ENCODE results near the gene CDC34.

Gene CDC34

GRCh38 chr19:589693-590395 lies 58.3 kb downstream of the CDC34 start, which contains the start of gene HCN2:
Gene HCN2 (plus strand): TSS chr19:589881. CDS start chr19:589946, 65 bp downstream.
- no peak within 1 kb of the TSS for H3K9ac ChIP-seq (ENCODE audit: low read depth in 1 of 2, low read length in 2 of 2)
- no peak within 1 kb of the TSS for H3K4me3 ChIP-seq (ENCODE audit: low read length in 2 of 2)
- no peak within 1 kb of the TSS for H3K27ac ChIP-seq (ENCODE audit: low read depth in 2 of 2, low read length in 2 of 2)
- no peaks in the 10 kb centered on the region for H3K36me3 ChIP-seq (ENCODE audit: control insufficient read depth in 2 of 2, insufficient read depth in 2 of 2, low read length in 2 of 2)
- no peaks in the 10 kb centered on the region for H3K9me3 ChIP-seq (ENCODE audit: control insufficient read depth in 2 of 2, low read length in 2 of 2)
- H3K27me3 ChIP-seq (ENCODE audit: control insufficient read depth in 2 of 2, insufficient read depth in 2 of 2, low read length in 2 of 2) = peaks cover 16 to 32% of the 10 kb centered on the region in 2 donors
- peaks cover 4 to 8% of the 10 kb centered on the region in 2 donors for H3K4me1 ChIP-seq (ENCODE audit: control insufficient read depth in 2 of 2, insufficient read depth in 2 of 2, low read length in 2 of 2)

- no peak overlapping the region for H3K9ac ChIP-seq (ENCODE audit: low read depth in 1 of 2, low read length in 2 of 2)
- H3K27ac ChIP-seq (ENCODE audit: low read depth in 2 of 2, low read length in 2 of 2) = no peak overlapping the region
- H3K4me3 ChIP-seq (ENCODE audit: low read length in 2 of 2) = no peak overlapping the region
- no peaks in the 10 kb centered on the region for H3K36me3 ChIP-seq (ENCODE audit: control insufficient read depth in 2 of 2, insufficient read depth in 2 of 2, low read length in 2 of 2)
- peaks cover 16 to 32% of the 10 kb centered on the region in 2 donors for H3K27me3 ChIP-seq (ENCODE audit: control insufficient read depth in 2 of 2, insufficient read depth in 2 of 2, low read length in 2 of 2)
- no peaks in the 10 kb centered on the region for H3K9me3 ChIP-seq (ENCODE audit: control insufficient read depth in 2 of 2, low read length in 2 of 2)
- H3K4me1 ChIP-seq (ENCODE audit: control insufficient read depth in 2 of 2, insufficient read depth in 2 of 2, low read length in 2 of 2) = peaks cover 4 to 8% of the 10 kb centered on the region in 2 donors
Observed at GRCh38 chr19:590396-590745, 58.8 kb downstream of the CDC34 start.

- Histone ChIP-seq H3K9me3 (ENCODE audit: control insufficient read depth in 2 of 2, low read length in 2 of 2) (no peaks in the 10 kb centered on the region), H3K27me3 (ENCODE audit: control insufficient read depth in 2 of 2, insufficient read depth in 2 of 2, low read length in 2 of 2) (peaks cover 16 to 32% of the 10 kb centered on the region in 2 donors), H3K36me3 (ENCODE audit: control insufficient read depth in 2 of 2, insufficient read depth in 2 of 2, low read length in 2 of 2) (no peaks in the 10 kb centered on the region), H3K9ac (ENCODE audit: low read depth in 1 of 2, low read length in 2 of 2) (no peak overlapping the region), H3K4me3 (ENCODE audit: low read length in 2 of 2) (no peak overlapping the region), H3K4me1 (ENCODE audit: control insufficient read depth in 2 of 2, insufficient read depth in 2 of 2, low read length in 2 of 2) (peaks cover 4 to 8% of the 10 kb centered on the region in 2 donors), H3K27ac (ENCODE audit: low read depth in 2 of 2, low read length in 2 of 2) (no peak overlapping the region)
Observed at GRCh38 chr19:590750-591098, 59.2 kb downstream of the CDC34 start.

- Histone ChIP-seq H3K9ac (ENCODE audit: low read depth in 1 of 2, low read length in 2 of 2) (no peak overlapping the region), H3K27me3 (ENCODE audit: control insufficient read depth in 2 of 2, insufficient read depth in 2 of 2, low read length in 2 of 2) (peaks cover 16 to 32% of the 10 kb centered on the region in 2 donors)
Observed at GRCh38 chr19:591099-591958, 59.8 kb downstream of the CDC34 start.

More at GRCh38 chr19:591099-591958, 59.8 kb downstream of the CDC34 start:
- peaks cover 4 to 8% of the 10 kb centered on the region in 2 donors for H3K4me1 ChIP-seq (ENCODE audit: control insufficient read depth in 2 of 2, insufficient read depth in 2 of 2, low read length in 2 of 2)
- H3K9me3 ChIP-seq (ENCODE audit: control insufficient read depth in 2 of 2, low read length in 2 of 2) = no peaks in the 10 kb centered on the region
- no peak overlapping the region for H3K27ac ChIP-seq (ENCODE audit: low read depth in 2 of 2, low read length in 2 of 2)
- no peak overlapping the region for H3K4me3 ChIP-seq (ENCODE audit: low read length in 2 of 2)
- no peaks in the 10 kb centered on the region for H3K36me3 ChIP-seq (ENCODE audit: control insufficient read depth in 2 of 2, insufficient read depth in 2 of 2, low read length in 2 of 2)

Measured in mucosa of rectum (tissue), 2 donors.